Kidney (tissue), 14 donors: ENCODE data around the gene TRIM33. TPM values are rescaled to one million over a fixed set of nuclear protein-coding genes. Genes with fewer than 3 reads are reported as not detected.

Experiments used
- DNase-seq, 5 donors: peaks; one replicate each; pipeline ENCODE4 v3.0.0-alpha.2; 2013 to 2020
- FAIRE-seq: peaks from 2 replicates; lab custom pipeline; 2012; peaks lifted over from hg19 to GRCh38; lab: Jason Lieb, UNC
- H3K27ac ChIP-seq, 2 donors: one replicate each; pipeline ENCODE4 v1.7.0; 2013; ENCODE audit warnings: low read depth in 2 of 2, low read length in 2 of 2, inconsistent platforms in 1 of 2
- H3K27me3 ChIP-seq: one replicate; pipeline ENCODE4 v1.7.1; 2013; ENCODE audit warnings: low read length, inconsistent platforms; ENCODE audit not compliant: control insufficient read depth, insufficient read depth
- H3K36me3 ChIP-seq, 3 donors: one replicate each; pipeline versions ENCODE4 v1.7.0 to v1.7.1; 2013; ENCODE audit warnings: low read length in 3 of 3, control low read depth in 1 of 3, inconsistent platforms in 1 of 3; ENCODE audit not compliant: insufficient read depth in 3 of 3, control insufficient read depth in 2 of 3
- H3K4me1 ChIP-seq, 3 donors: one replicate each; pipeline versions ENCODE4 v1.7.0 to v1.7.1; 2013; ENCODE audit warnings: low read length in 3 of 3, inconsistent platforms in 1 of 3, low read depth in 1 of 3; ENCODE audit not compliant: control insufficient read depth in 2 of 3, insufficient read depth in 2 of 3
- H3K4me3 ChIP-seq, 3 donors: one replicate each; pipeline versions ENCODE4 v1.7.0 to v1.8.1; 2013; ENCODE audit warnings: low read length in 3 of 3, control low read depth in 1 of 3, inconsistent platforms in 1 of 3
- H3K9ac ChIP-seq, 3 donors: one replicate each; pipeline versions ENCODE4 v1.7.0 to v1.7.1; 2013; ENCODE audit warnings: low read length in 3 of 3, control low read depth in 1 of 3, inconsistent platforms in 1 of 3
- H3K9me3 ChIP-seq, 3 donors: one replicate each; pipeline versions ENCODE4 v1.7.0 to v1.7.1; 2013; ENCODE audit warnings: low read length in 3 of 3, control low read depth in 1 of 3, inconsistent platforms in 1 of 3; ENCODE audit not compliant: control insufficient read depth in 2 of 3, insufficient read depth in 1 of 3
- intact Hi-C: fragments of 100-400 bp; cut with DNase I; formaldehyde crosslinking; loops from one replicate; pipeline ENCODE4 v1.11.1; 2022
- polyA plus RNA-seq: library from polyadenylated mRNA; stranded (reverse); fragments of 350-450 nt; fragmentation: Illumina TruSeq; extraction: RNeasy Lipid Tissue Mini Kit (QIAGEN cat#74804); gene quantifications from one replicate; pipeline ENCODE4 v1.2.3, GENCODE V29; 2014; ENCODE audit warnings: low read depth, low replicate concordance; ENCODE audit not compliant: insufficient read depth
- total RNA-seq: library from RNA; stranded (reverse); fragmentation: NEBNext Ultra II Directional; extraction: Animal tissue kit (Norgen Biotek cat#: 25700); gene quantifications from one replicate; pipeline ENCODE4 v1.2.1, GENCODE V29; 2021
- TF ChIP-seq, protein P1 (sequence below): IDR thresholded peaks from 3 replicates; pipeline ENCODE4 v1.5.1; 2012; ENCODE audit warnings: mild to moderate bottlenecking, moderate library complexity, borderline replicate concordance; ENCODE audit not compliant: insufficient read depth; ENCODE audit errors: extremely low read depth
- donor health status: control.
- donor health status: control.
- donor health status: control.
- donor health status: control.
- donor health status: control.
- donor health status: DM: yes; HTN: yes; CAD: no.
- donor health status: Normal renal cell carcinoma (clear cell type).

The TRIM33 gene
- total and polyA plus RNA-seq, 2 donors from 2014 or later: 13.3 to 36.2 TPM

DNA sequence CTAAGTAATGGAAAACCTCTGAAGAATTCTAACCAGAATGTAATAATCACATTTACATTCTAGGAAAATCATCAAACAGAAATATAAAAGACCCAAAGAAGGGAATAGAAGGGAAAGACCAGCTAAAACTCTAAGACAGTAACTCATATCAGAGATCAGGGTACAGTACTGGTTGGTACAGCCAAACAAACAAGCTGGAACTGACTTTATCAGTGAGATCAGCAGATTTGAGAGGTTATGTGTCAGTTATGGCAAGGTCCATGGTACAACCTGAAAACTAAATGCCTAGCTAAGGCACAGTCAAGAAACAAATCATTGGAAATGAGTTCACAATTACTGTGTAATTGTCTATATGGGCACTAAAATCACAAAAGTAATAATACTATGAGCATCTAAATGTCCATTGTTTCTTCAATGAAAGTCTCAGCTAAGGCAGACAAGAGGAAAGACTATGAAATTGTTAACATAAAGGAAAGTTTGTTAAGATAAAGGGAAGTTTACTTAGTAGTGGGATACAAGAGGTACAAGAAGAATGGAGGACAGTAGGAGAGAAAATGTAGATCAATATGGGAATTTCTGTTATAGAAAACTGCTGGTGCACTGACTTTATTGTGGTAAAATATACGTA is 75.8 kb downstream of the TRIM33 start:
- DNase-seq (no peak), FAIRE-seq (no peak)
- H3K27ac ChIP-seq: no peak overlapping the region
- H3K36me3 ChIP-seq: peaks cover 0 to 5% (median 0%) of the 10 kb centered on the region in 3 donors
- H3K9ac ChIP-seq: no peak overlapping the region
- H3K27me3 ChIP-seq: no peaks in the 10 kb centered on the region
- H3K4me3 ChIP-seq: no peak overlapping the region
- no peaks in the 10 kb centered on the region for H3K9me3 ChIP-seq
- peaks cover 0 to 4% (median 0%) of the 10 kb centered on the region in 3 donors for H3K4me1 ChIP-seq
- TF ChIP-seq, protein P1, sequence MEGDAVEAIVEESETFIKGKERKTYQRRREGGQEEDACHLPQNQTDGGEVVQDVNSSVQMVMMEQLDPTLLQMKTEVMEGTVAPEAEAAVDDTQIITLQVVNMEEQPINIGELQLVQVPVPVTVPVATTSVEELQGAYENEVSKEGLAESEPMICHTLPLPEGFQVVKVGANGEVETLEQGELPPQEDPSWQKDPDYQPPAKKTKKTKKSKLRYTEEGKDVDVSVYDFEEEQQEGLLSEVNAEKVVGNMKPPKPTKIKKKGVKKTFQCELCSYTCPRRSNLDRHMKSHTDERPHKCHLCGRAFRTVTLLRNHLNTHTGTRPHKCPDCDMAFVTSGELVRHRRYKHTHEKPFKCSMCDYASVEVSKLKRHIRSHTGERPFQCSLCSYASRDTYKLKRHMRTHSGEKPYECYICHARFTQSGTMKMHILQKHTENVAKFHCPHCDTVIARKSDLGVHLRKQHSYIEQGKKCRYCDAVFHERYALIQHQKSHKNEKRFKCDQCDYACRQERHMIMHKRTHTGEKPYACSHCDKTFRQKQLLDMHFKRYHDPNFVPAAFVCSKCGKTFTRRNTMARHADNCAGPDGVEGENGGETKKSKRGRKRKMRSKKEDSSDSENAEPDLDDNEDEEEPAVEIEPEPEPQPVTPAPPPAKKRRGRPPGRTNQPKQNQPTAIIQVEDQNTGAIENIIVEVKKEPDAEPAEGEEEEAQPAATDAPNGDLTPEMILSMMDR: no peak
- intact Hi-C loops: no loop called here

DNA sequence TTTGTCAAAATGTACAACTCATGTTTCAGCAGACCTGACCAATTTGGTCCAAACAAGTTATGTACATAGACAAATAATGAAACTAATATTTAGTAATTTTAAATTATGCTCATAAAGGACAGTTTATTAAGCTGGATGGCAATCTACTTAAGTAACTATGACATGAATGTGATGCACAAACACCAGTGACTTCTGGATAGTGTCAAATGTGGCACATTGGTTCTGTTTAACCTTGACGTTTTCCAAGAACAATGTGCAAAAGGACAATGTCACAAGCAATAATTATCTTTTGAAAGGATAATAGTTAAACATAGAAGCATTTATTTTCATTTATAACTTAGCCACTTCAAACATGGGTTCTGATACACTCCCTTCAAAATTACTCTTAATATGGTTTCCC is 80.0 kb downstream of the TRIM33 start:
- intact Hi-C loops: no loop called here
- Histone ChIP-seq H3K4me1 (peaks cover 0 to 4% (median 0%) of the 10 kb centered on the region in 3 donors), H3K27ac (no peak overlapping the region), H3K9ac (no peak overlapping the region), H3K27me3 (no peaks in the 10 kb centered on the region), H3K4me3 (no peak overlapping the region), H3K9me3 (no peaks in the 10 kb centered on the region), H3K36me3 (peaks cover 0 to 14% (median 3%) of the 10 kb centered on the region in 3 donors)
- TF ChIP-seq, protein P1: no peak
- DNase-seq (no peak), FAIRE-seq (no peak)

DNA sequence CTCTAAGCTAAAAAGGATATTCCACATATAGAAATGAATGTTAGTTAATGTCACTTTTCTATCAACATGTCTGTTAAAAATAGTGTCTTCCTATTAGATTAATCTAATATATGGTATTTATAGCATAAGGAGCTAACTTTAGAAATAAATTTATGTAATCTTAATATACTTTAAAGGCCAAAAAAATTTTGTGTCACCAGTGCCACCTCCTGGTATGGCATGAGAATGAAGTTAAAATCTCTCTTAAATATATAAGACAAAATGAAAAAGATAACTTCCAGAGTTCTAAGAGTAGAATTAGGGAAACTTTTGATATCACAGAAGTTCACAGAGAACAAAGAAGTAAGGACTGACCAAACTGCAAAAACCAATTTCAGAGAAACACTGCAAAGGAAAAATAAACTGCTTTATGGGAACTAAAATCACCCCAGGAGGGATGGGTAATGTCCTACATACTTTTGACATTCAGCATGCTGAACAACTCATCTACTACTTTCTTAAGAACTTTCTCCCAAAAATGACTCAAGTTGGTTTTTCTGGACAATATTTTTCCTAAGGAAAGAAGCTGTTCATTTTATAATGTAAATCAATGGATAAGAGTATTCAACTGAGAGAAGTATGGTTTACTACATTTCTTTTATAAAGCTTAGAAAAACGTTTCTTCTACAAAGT is 82.8 kb downstream of the TRIM33 start:
- TF ChIP-seq, protein P1: no peak
- H3K27me3 ChIP-seq: no peaks in the 10 kb centered on the region
- intact Hi-C loops: no loop called here

More for the DNA sequence above, 82.8 kb downstream of the TRIM33 start:
- no peak overlapping the region for H3K27ac ChIP-seq
- no peaks in the 10 kb centered on the region for H3K4me1 ChIP-seq
- peaks cover 0 to 33% (median 8%) of the 10 kb centered on the region in 3 donors for H3K36me3 ChIP-seq
- no peak overlapping the region for H3K4me3 ChIP-seq
- H3K9me3 ChIP-seq: no peaks in the 10 kb centered on the region
- H3K9ac ChIP-seq: no peak overlapping the region
- DNase-seq (peak in 2 of 5 donors; percentile 7 to 24), FAIRE-seq (no peak)
